IMR-90 (cell line): ENCODE results near the gene SMIM7. TPM values are rescaled to one million over a fixed set of nuclear protein-coding genes. Genes with fewer than 3 reads are reported as not detected.

ENCODE experiments used
- ATAC-seq: fragments of 200-7000 bp; cut with Tn5 transposase; 2 replicates; pipeline ENCODE4 v1.9.1; 2020; ENCODE audit warnings: low read depth, mild to moderate bottlenecking, moderate library complexity
- BruUV-seq: library from RNA; stranded (reverse); fragments of 400-500 nt; replicated peaks from 2 replicates; lab custom pipeline; 2021; lab: Mats Ljungman, UMichigan
- CTCF ChIA-PET: fragments of 300-600 bp; formaldehyde crosslinking; extraction: SDS; loops from one replicate; lab custom pipeline; 2021; ENCODE audit warnings: antibody characterized with exemption; lab: Yijun Ruan, JAX
- POLR2A ChIA-PET: fragments of 300-600 bp; sonication (Branson Sonifier 250); formaldehyde crosslinking; loops from one replicate; lab custom pipeline; 2022; ENCODE audit warnings: antibody characterized with exemption; ENCODE audit not compliant: unreplicated experiment; lab: Charles Lee
- DNase-seq: peaks from one replicate; pipeline ENCODE4 v3.0.0; 2013
- H2AFZ ChIP-seq: replicated peaks from 2 replicates; pipeline ENCODE3; 2013; ENCODE audit warnings: low read length, mild to moderate bottlenecking; ENCODE audit not compliant: poor library complexity
- H2AK5ac ChIP-seq: 2 replicates; pipeline ENCODE4 v1.6.1; 2013; ENCODE audit warnings: low read depth, low read length, inconsistent platforms
- H2AK9ac ChIP-seq: replicated peaks from 2 replicates; pipeline ENCODE3; 2013; ENCODE audit warnings: mild to moderate bottlenecking, low read depth, low read length, moderate library complexity; ENCODE audit not compliant: poor library complexity
- H2BK120ac ChIP-seq: 2 replicates; pipeline ENCODE4 v1.6.1; 2013; ENCODE audit warnings: low read depth, low read length, inconsistent platforms
- H2BK15ac ChIP-seq: 3 replicates; pipeline ENCODE4 v1.6.1; 2013; ENCODE audit warnings: low read depth, low read length, inconsistent platforms
- H2BK20ac ChIP-seq: 2 replicates; pipeline ENCODE4 v1.6.1; 2013; ENCODE audit warnings: low read depth, mild to moderate bottlenecking, inconsistent platforms, low read length, moderate library complexity
- H2BK5ac ChIP-seq: 2 replicates; pipeline ENCODE4 v1.6.1; 2013; ENCODE audit warnings: mild to moderate bottlenecking, low read depth, low read length, inconsistent platforms; ENCODE audit not compliant: poor library complexity, severe bottlenecking
- H3K14ac ChIP-seq: replicated peaks from 2 replicates; pipeline ENCODE4 v1.6.1; 2013; ENCODE audit warnings: low read depth, low read length, inconsistent platforms
- H3K18ac ChIP-seq: 2 replicates; pipeline ENCODE4 v1.6.1; 2013; ENCODE audit warnings: low read depth, low read length, control low read depth
- H3K23ac ChIP-seq: 2 replicates; pipeline ENCODE4 v1.6.1; 2013; ENCODE audit warnings: low read depth, low read length, inconsistent platforms
- H3K27ac ChIP-seq: 2 replicates; pipeline ENCODE4 v1.5.1; 2013; ENCODE audit warnings: mild to moderate bottlenecking, control low read depth, low read length; ENCODE audit not compliant: insufficient read depth
- H3K27me3 ChIP-seq: 2 replicates; pipeline ENCODE4 v1.6.1; 2013; ENCODE audit warnings: low read length; ENCODE audit not compliant: control insufficient read depth, insufficient read depth
- H3K36me3 ChIP-seq: 2 replicates; pipeline ENCODE4 v1.6.1; 2013; ENCODE audit warnings: low read length, mixed read lengths; ENCODE audit not compliant: control insufficient read depth, insufficient read depth
- H3K4ac ChIP-seq: 2 replicates; pipeline ENCODE4 v1.6.1; 2013; ENCODE audit warnings: low read depth, low read length, inconsistent platforms
- H3K4me1 ChIP-seq: 2 replicates; pipeline ENCODE4 v1.6.1; 2013; ENCODE audit warnings: low read length, mixed read lengths; ENCODE audit not compliant: control insufficient read depth, insufficient read depth
- H3K4me2 ChIP-seq: 2 replicates; pipeline ENCODE4 v1.6.1; 2013; ENCODE audit warnings: low read depth, mild to moderate bottlenecking, control low read depth, low read length, moderate library complexity
- H3K4me3 ChIP-seq: 2 replicates; pipeline ENCODE4 v1.5.1; 2013; ENCODE audit warnings: low read depth, mild to moderate bottlenecking, control low read depth, low read length, moderate library complexity; ENCODE audit not compliant: insufficient read depth
- H3K56ac ChIP-seq: 2 replicates; pipeline ENCODE4 v1.6.1; 2013; ENCODE audit warnings: low read length, inconsistent platforms; ENCODE audit not compliant: insufficient read depth; ENCODE audit errors: extremely low read depth
- H3K79me1 ChIP-seq, 2 experiments: 2 replicates each; pipeline ENCODE4 v1.6.1; 2013; ENCODE audit warnings: low read length in 2 of 2, inconsistent platforms in 1 of 2, low read depth in 1 of 2
- H3K9ac ChIP-seq: 2 replicates; pipeline ENCODE4 v1.6.1; 2013; ENCODE audit warnings: low read depth, low read length, control low read depth
- H3K9me1 ChIP-seq: 2 replicates; pipeline ENCODE4 v1.6.1; 2013; ENCODE audit warnings: low read length, inconsistent platforms; ENCODE audit not compliant: insufficient read depth
- H3K9me3 ChIP-seq: 2 replicates; pipeline ENCODE4 v1.6.1; 2013; ENCODE audit warnings: low read length; ENCODE audit not compliant: control insufficient read depth, insufficient read depth
- H4K20me1 ChIP-seq: 2 replicates; pipeline ENCODE4 v1.6.1; 2013; ENCODE audit warnings: low read length, inconsistent platforms; ENCODE audit not compliant: insufficient read depth
- H4K5ac ChIP-seq: 2 replicates; pipeline ENCODE4 v1.6.1; 2013; ENCODE audit warnings: mild to moderate bottlenecking, low read depth, low read length, control low read depth
- H4K8ac ChIP-seq, 2 experiments: 2 replicates each; pipeline ENCODE4 v1.6.1; 2013; ENCODE audit warnings: low read depth in 2 of 2, low read length in 2 of 2, control low read depth in 1 of 2, inconsistent platforms in 1 of 2
- H4K91ac ChIP-seq: 2 replicates; pipeline ENCODE4 v1.6.1; 2013; ENCODE audit warnings: low read depth, low read length, inconsistent platforms; ENCODE audit not compliant: insufficient read depth
- BHLHE40 ChIP-seq: fragments of 150-350 bp; IDR thresholded peaks from 2 replicates; pipeline ENCODE4 v1.6.1; 2016; ENCODE audit warnings: mild to moderate bottlenecking, low read depth, low read length
- CEBPB ChIP-seq: IDR thresholded peaks from 2 replicates; pipeline ENCODE4 v1.6.1; 2012; ENCODE audit warnings: low read depth, low read length, improper control_type of control experiment
- CHD1 ChIP-seq: IDR thresholded peaks from 2 replicates; pipeline ENCODE4 v1.6.1; 2012; ENCODE audit warnings: low read depth, low read length, improper control_type of control experiment
- CTCF ChIP-seq: conservative IDR thresholded peaks from 2 replicates; pipeline ENCODE4 v1.5.1; 2012; ENCODE audit warnings: mild to moderate bottlenecking, low read depth, low read length, improper control_type of control experiment
- ELK1 ChIP-seq: fragments of 150-350 bp; IDR thresholded peaks from 2 replicates; pipeline ENCODE4 v1.6.1; 2016; ENCODE audit warnings: low read depth, mild to moderate bottlenecking, low read length, moderate library complexity, borderline replicate concordance
- FOS ChIP-seq: fragments of 150-350 bp; IDR thresholded peaks from 2 replicates; pipeline ENCODE4 v1.6.1; 2016; ENCODE audit warnings: low read depth, low read length
- MAFK ChIP-seq: IDR thresholded peaks from 2 replicates; pipeline ENCODE4 v1.6.1; 2012; ENCODE audit warnings: low read depth, low read length, improper control_type of control experiment
- MAZ ChIP-seq: IDR thresholded peaks from 2 replicates; pipeline ENCODE4 v1.6.1; 2012; ENCODE audit warnings: low read depth, mild to moderate bottlenecking, low read length, improper control_type of control experiment, moderate library complexity, borderline replicate concordance
- MXI1 ChIP-seq: IDR thresholded peaks from 2 replicates; pipeline ENCODE4 v1.6.1; 2012; ENCODE audit warnings: low read depth, mild to moderate bottlenecking, low read length, moderate library complexity, borderline replicate concordance
- NFE2L2 ChIP-seq: fragments of 150-350 bp; IDR thresholded peaks from 2 replicates; pipeline ENCODE4 v1.6.1; 2016; ENCODE audit warnings: low read depth, mild to moderate bottlenecking, low read length
- POLR2A ChIP-seq: IDR thresholded peaks from 2 replicates; pipeline ENCODE4 v1.6.1; 2012; ENCODE audit warnings: mild to moderate bottlenecking, low read depth, low read length
- RAD21 ChIP-seq: IDR thresholded peaks from 2 replicates; pipeline ENCODE4 v1.6.1; 2012; ENCODE audit warnings: low read length, improper control_type of control experiment
- RCOR1 ChIP-seq: IDR thresholded peaks from 2 replicates; pipeline ENCODE4 v1.6.1; 2012; ENCODE audit warnings: mild to moderate bottlenecking, low read length, improper control_type of control experiment; ENCODE audit not compliant: insufficient replicate concordance
- RFX5 ChIP-seq: IDR thresholded peaks from 2 replicates; pipeline ENCODE4 v1.8.0; 2012; ENCODE audit warnings: low read depth, mild to moderate bottlenecking, low read length, moderate library complexity
- SMC3 ChIP-seq: fragments of 150-350 bp; IDR thresholded peaks from 2 replicates; pipeline ENCODE4 v1.6.1; 2016; ENCODE audit warnings: low read depth, mild to moderate bottlenecking, antibody characterized with exemption, low read length, moderate library complexity
- USF2 ChIP-seq: fragments of 150-350 bp; IDR thresholded peaks from 2 replicates; pipeline ENCODE4 v1.6.1; 2017; ENCODE audit warnings: mild to moderate bottlenecking, antibody characterized with exemption, low read length, low read depth
- WGBS, 2 experiments: methylation state at CpG; one replicate each; pipeline versions ENCODE4 v1.1.5 to v1.1.7; 2013; ENCODE audit warnings: missing lambda C conversion rate in 2 of 2; ENCODE audit not compliant: insufficient read length in 1 of 2; ENCODE audit errors: extremely low coverage in 2 of 2; 5-methylcytosine and 5-hydroxymethylcytosine counted together
- dilution Hi-C: fragments of 300-500 bp; cut with HindIII; formaldehyde crosslinking; loops from one replicate; pipeline ENCODE4 v1.14.3; 2018; ENCODE audit warnings: low sequenced_read_pairs; ENCODE audit not compliant: unreplicated experiment
- in situ Hi-C: fragments of 300-500 bp; cut with MboI; formaldehyde crosslinking; loops from 3 replicates; pipeline ENCODE4 v1.14.3; 2019; ENCODE audit warnings: low sequenced_read_pairs, inconsistent platforms, mixed read lengths
- intact Hi-C: fragments of 100-400 bp; cut with micrococcal nuclease; formaldehyde crosslinking; loops from 2 replicates; pipeline ENCODE4 v1.10.0; 2022
- polyA plus RNA-seq, 3 experiments: library from polyadenylated mRNA; depleted of rRNA; stranded (reverse); fragments of >200 nt; gene quantifications; 2 replicates each; pipeline ENCODE4 v1.2.3, GENCODE V29; 2012; ENCODE audit warnings: low replicate concordance in 1 of 3
- total RNA-seq: library from RNA; depleted of rRNA; stranded (reverse); fragments of >200 nt; gene quantifications from 2 replicates; pipeline ENCODE4 v1.2.3, GENCODE V29; 2012

SMIM7 gene
- total and polyA plus RNA-seq, 2 of the 4 experiments (the other 2 are of a cell fraction), result 55.7 to 64.8 TPM

GRCh38 chr19:16619457-16619856 is 40.5 kb downstream of the SMIM7 start:
- Histone ChIP-seq H3K27ac (no peak overlapping the region), H2BK20ac (no peak overlapping the region), H4K91ac (no peak overlapping the region), H3K23ac (no peak overlapping the region), H3K4me1 (peaks cover 6% of the 10 kb centered on the region; the same call in 1 of the 2 replicates), H2BK15ac (no peak overlapping the region), H3K36me3 (peaks cover 8% of the 10 kb centered on the region), H2BK5ac (no peak overlapping the region), H2AFZ (no peak overlapping the region), H3K27me3 (no peaks in the 10 kb centered on the region), H3K9ac (no peak overlapping the region), H3K79me1 (peaks cover 23 to 97% of the 10 kb centered on the region in 2 experiments; a peak in 3 of 4 replicates), H4K8ac (no peak overlapping the region), H3K9me3 (no peaks in the 10 kb centered on the region), H4K5ac (no peak overlapping the region), H3K56ac (no peak overlapping the region), H3K4ac (no peak overlapping the region), H3K9me1 (peaks cover 60% of the 10 kb centered on the region), H3K4me2 (no peak overlapping the region), H3K14ac (no peak overlapping the region), H2AK5ac (no peak overlapping the region), H2BK120ac (no peak overlapping the region), H3K4me3 (no peak overlapping the region), H3K18ac (no peak overlapping the region), H4K20me1 (peaks cover 100% of the 10 kb centered on the region), H2AK9ac (no peak overlapping the region)
- ATAC-seq, result no peak; the same call in 1 of the 2 replicates
- no peak for TF ChIP-seq BHLHE40
- no peak for TF ChIP-seq MAZ
- no peak for TF ChIP-seq MAFK
- no peak for TF ChIP-seq RCOR1
- no peak for TF ChIP-seq CTCF
- TF ChIP-seq POLR2A, result no peak
- no peak for TF ChIP-seq RAD21
- no peak for TF ChIP-seq USF2
- TF ChIP-seq RFX5, result no peak
- TF ChIP-seq FOS, result no peak
- no peak for TF ChIP-seq SMC3
- no peak for TF ChIP-seq CHD1
- TF ChIP-seq ELK1, result no peak
- no peak for TF ChIP-seq CEBPB
- TF ChIP-seq NFE2L2, result no peak
- TF ChIP-seq MXI1, result no peak
- no peak for DNase-seq
- BruUV-seq, result no TSS peak
- no CpG with 5 or more reads among the region's 7 CpGs for WGBS, 2 experiments
- ChIA-PET CTCF (no interaction called here), POLR2A (no interaction called here)
- dilution Hi-C loops (no loop called here), intact Hi-C loops (no loop called here), in situ Hi-C loops (no loop called here)
